ENCODE data around the gene ZNF580. TPM values are rescaled to one million over a fixed set of nuclear protein-coding genes. Genes with fewer than 3 reads are reported as not detected.

The ZNF580 gene
- total RNA-seq, 1 experiment from 2014 or later, result 22.8 TPM

DNA sequence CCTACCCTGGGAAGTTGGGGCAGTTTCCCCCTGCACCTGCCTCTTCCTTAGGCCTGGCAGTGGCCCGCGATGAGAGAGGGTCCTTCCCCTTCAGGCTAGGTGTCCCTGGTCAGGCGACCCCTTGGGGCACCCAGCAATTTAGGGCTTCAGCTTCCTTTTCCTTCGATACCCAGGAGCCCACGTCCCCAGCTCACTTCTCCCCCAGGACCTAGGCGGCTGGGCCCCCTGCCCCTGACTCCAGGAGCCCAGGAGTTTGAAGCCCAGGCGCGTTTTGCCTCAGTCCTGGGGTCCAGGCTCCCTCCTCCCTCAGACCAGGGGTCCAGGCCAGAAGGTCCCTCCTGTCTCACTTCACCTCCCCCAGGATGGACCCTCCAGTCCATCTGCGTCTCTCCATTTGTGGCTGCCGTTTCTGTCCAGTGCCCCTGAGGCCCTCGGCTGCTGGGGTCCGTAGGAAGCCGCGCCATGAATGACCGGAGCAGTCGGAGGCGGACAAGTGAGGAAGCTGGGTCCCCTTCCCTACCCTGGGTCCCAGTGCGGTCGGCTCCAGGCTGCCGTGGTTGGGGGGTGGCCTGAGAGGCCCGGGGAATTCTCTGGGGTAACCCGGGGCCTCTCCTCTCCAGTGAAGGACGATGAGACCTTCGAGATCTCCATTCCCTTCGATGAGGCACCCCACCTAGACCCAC lies 7.9 kb downstream of the ZNF580 start:
- Histone ChIP-seq H2BK120ac (ENCODE audit: low read depth, low read length, poor library complexity, severe bottlenecking) (no peak overlapping the region), H3K79me2 (ENCODE audit: insufficient read depth, low read length) (peaks cover 7% of the 10 kb centered on the region; the same call in 1 of the 2 replicates), H4K8ac (replicated peaks; ENCODE audit: insufficient read length, low read depth, low read length) (no peak overlapping the region), H2AFZ (ENCODE audit: low read length) (no peak overlapping the region), H3K79me1 (ENCODE audit: insufficient read depth, low read depth, low read length, poor library complexity, severe bottlenecking) (peaks cover 3% of the 10 kb centered on the region), H4K5ac (ENCODE audit: insufficient read length, low read depth, low read length) (no peak overlapping the region), H4K20me1 (ENCODE audit: control insufficient read depth, insufficient read depth, insufficient read length) (peaks cover 5% of the 10 kb centered on the region), H3K23ac (ENCODE audit: insufficient read length, low read depth, low read length) (no peak overlapping the region), H2BK15ac (ENCODE audit: low read depth, low read length) (no peak overlapping the region), H3K27ac (ENCODE audit: insufficient read length, low read depth, low read length) (no peak overlapping the region), H3K9me3 (ENCODE audit: control insufficient read depth, low read depth, low read length) (no peaks in the 10 kb centered on the region), H2AK5ac (ENCODE audit: insufficient read length, low read length) (no peak overlapping the region), H3K18ac (ENCODE audit: insufficient read length, low read depth, low read length) (no peak overlapping the region), H2BK5ac (ENCODE audit: insufficient read length, low read length) (no peak overlapping the region), H3K9ac (ENCODE audit: extremely low read depth, insufficient read length, low read length) (peak overlapping the region; percentile 41), H3K56ac (ENCODE audit: insufficient read length, low read depth, low read length) (no peak overlapping the region), H3K27me3 (ENCODE audit: insufficient read depth, low read length) (no peaks in the 10 kb centered on the region), H3K4ac (ENCODE audit: low read depth, low read length) (no peak overlapping the region), H3K4me1 (ENCODE audit: insufficient read depth, low read length) (no peaks in the 10 kb centered on the region), H3K14ac (ENCODE audit: insufficient read depth, low read length) (peak overlapping the region; percentile 55; the same call in 1 of the 2 replicates), H3K23me2 (ENCODE audit: insufficient read length, low read depth, low read length, poor library complexity, severe bottlenecking) (peaks cover 26% of the 10 kb centered on the region), H4K91ac (ENCODE audit: insufficient read length, low read depth, low read length) (no peak overlapping the region), H2BK12ac (ENCODE audit: insufficient read length, low read depth, low read length) (no peak overlapping the region), H3T11ph (ENCODE audit: low read length) (no peak overlapping the region), H2BK20ac (ENCODE audit: low read depth, low read length, poor library complexity, severe bottlenecking) (no peak overlapping the region), H3K4me2 (ENCODE audit: insufficient read depth, insufficient read length, low read length) (peak overlapping the region; percentile 91)
- DNase-seq, result no peak
- TF ChIP-seq, protein P1, sequence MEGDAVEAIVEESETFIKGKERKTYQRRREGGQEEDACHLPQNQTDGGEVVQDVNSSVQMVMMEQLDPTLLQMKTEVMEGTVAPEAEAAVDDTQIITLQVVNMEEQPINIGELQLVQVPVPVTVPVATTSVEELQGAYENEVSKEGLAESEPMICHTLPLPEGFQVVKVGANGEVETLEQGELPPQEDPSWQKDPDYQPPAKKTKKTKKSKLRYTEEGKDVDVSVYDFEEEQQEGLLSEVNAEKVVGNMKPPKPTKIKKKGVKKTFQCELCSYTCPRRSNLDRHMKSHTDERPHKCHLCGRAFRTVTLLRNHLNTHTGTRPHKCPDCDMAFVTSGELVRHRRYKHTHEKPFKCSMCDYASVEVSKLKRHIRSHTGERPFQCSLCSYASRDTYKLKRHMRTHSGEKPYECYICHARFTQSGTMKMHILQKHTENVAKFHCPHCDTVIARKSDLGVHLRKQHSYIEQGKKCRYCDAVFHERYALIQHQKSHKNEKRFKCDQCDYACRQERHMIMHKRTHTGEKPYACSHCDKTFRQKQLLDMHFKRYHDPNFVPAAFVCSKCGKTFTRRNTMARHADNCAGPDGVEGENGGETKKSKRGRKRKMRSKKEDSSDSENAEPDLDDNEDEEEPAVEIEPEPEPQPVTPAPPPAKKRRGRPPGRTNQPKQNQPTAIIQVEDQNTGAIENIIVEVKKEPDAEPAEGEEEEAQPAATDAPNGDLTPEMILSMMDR (conservative IDR thresholded peaks at IDR 0.05), result no peak
- no peaks in the 10 kb centered on the region; the same call in none of the 2 replicates for H3K27me3 Mint-ChIP-seq (ENCODE audit: low read depth)
- WGBS (ENCODE audit: extremely low coverage, insufficient read length, low lambda C conversion rate), result no CpG with 5 or more reads among the region's 25 CpGs
- H3K4me1 Mint-ChIP-seq, result peaks cover 14 to 28% of the 10 kb centered on the region in 2 experiments
- peak overlapping the region; percentile 72 to 83 for H3K4me3 Mint-ChIP-seq
- no peaks in the 10 kb centered on the region; a peak in 2 of 5 replicates for H3K9me3 Mint-ChIP-seq
- peak overlapping the region in 1 of 3 experiments; percentile 74; a peak in 1 of 7 replicates for H3K27ac Mint-ChIP-seq
- H3K36me3 Mint-ChIP-seq (ENCODE audit: insufficient read depth in 1 of 3, low read depth in 3 of 3), result peaks cover 19 to 57% (median 46%) of the 10 kb centered on the region in 3 experiments
